ENCODE results near the gene RAB36.

DNA sequence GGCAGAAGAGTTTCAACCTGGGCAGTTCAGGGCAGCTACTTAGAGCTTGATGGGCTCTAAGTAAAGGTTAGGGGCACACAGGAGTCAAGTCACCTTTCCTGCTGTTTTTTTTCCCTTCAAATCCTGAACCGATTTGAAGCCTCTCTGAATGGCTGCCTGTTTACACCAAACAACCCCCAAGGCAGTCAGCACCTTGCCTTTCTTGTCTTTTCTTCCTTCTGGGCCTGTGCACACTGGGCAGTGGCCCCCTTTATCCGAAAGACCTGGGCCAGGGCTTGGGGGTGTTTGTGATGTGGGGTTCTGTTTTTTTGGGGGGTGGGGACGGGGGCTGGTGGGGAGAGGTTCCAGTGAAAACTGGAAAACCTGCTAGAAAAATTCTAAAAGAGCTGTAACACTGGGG is 7.8 kb upstream of the RAB36 start:
- no peak for TF ChIP-seq CTCF (IDR thresholded peaks at IDR 0.05)
- no peak for TF ChIP-seq POLR2A (IDR thresholded peaks at IDR 0.05)
- no peak for TF ChIP-seq EP300 (IDR thresholded peaks at IDR 0.05)

Data from ovary (tissue), 3 donors.